HepG2 (cell line): ENCODE measurements around the gene ARHGEF37. TPM values are rescaled to one million over a fixed set of nuclear protein-coding genes. Genes with fewer than 3 reads are reported as not detected.
A peak's percentile ranks its signal among the peaks of the same experiment; 100 is the strongest.

Experiments used
- BRCA1 ChIP-seq: sonication (generic); formaldehyde crosslinking; IDR thresholded peaks from 2 replicates; pipeline ENCODE4 v1.4.0; 2020; ENCODE audit warnings: missing genetic modification reagents
- HDAC1 ChIP-seq: sonication (generic); formaldehyde crosslinking; IDR thresholded peaks from 2 replicates; pipeline ENCODE4 v1.5.1; 2020; ENCODE audit warnings: mild to moderate bottlenecking, missing genetic modification reagents
- HNRNPL ChIP-seq: fragments of 200-400 bp; formaldehyde crosslinking; IDR thresholded peaks from 2 replicates; pipeline ENCODE4 v1.6.1; 2017; ENCODE audit warnings: mild to moderate bottlenecking, low read depth, low read length
- IRX3 ChIP-seq: sonication (generic); formaldehyde crosslinking; IDR thresholded peaks from 2 replicates; pipeline ENCODE4 v1.8.1; 2023; ENCODE audit warnings: mild to moderate bottlenecking, low read depth, missing genetic modification reagents, borderline replicate concordance
- ZBTB44 ChIP-seq: sonication (generic); formaldehyde crosslinking; IDR thresholded peaks from 2 replicates; pipeline ENCODE4 v1.4.0; 2020; ENCODE audit warnings: missing genetic modification reagents
- ZBTB49 ChIP-seq: sonication (generic); formaldehyde crosslinking; IDR thresholded peaks from 2 replicates; pipeline ENCODE4 v1.4.0; 2020; ENCODE audit warnings: missing genetic modification reagents, borderline replicate concordance
- ZMYM3 ChIP-seq: sonication (generic); formaldehyde crosslinking; IDR thresholded peaks from 2 replicates; pipeline ENCODE4 v1.5.1; 2020; ENCODE audit warnings: mild to moderate bottlenecking, missing genetic modification reagents
- ZNF18 ChIP-seq: sonication (generic); formaldehyde crosslinking; IDR thresholded peaks from 2 replicates; pipeline ENCODE4 v1.8.0; 2022; ENCODE audit warnings: mild to moderate bottlenecking, missing genetic modification reagents; ENCODE audit not compliant: insufficient replicate concordance
- ZNF280B ChIP-seq: sonication (generic); formaldehyde crosslinking; IDR thresholded peaks from 2 replicates; pipeline ENCODE4 v1.5.0; 2020; ENCODE audit warnings: missing genetic modification reagents, mild to moderate bottlenecking, borderline replicate concordance
- ZNF644 ChIP-seq: IDR thresholded peaks from 2 replicates; pipeline ENCODE4 v1.6.1; 2016; ENCODE audit warnings: low read depth
- ZNF772 ChIP-seq: sonication (generic); formaldehyde crosslinking; IDR thresholded peaks from 2 replicates; pipeline ENCODE4 v1.5.0; 2020; ENCODE audit warnings: mild to moderate bottlenecking, missing genetic modification reagents
- ZNF883 ChIP-seq: sonication (generic); formaldehyde crosslinking; IDR thresholded peaks from 2 replicates; pipeline ENCODE4 v1.5.1; 2020; ENCODE audit warnings: mild to moderate bottlenecking, missing genetic modification reagents; ENCODE audit errors: not compliant biosample characterization
- polyA plus RNA-seq, 8 experiments: library from polyadenylated mRNA; depleted of rRNA in 3 of 8; stranded (reverse) in 7 of 8; unstranded in 1 of 8; fragments of >200 nt; fragmentation: Illumina TruSeq in 4 of 8; extraction: Trizol in 4 of 8; gene quantifications; 2 replicates each; pipeline versions ENCODE4 v1.2.1 to v1.2.3, GENCODE V29; 2011 to 2016; ENCODE audit warnings: low read depth in 4 of 8, missing spikeins in 1 of 8, mixed read lengths in 1 of 8; ENCODE audit not compliant: insufficient read depth in 1 of 8
- total RNA-seq, 5 experiments: library from RNA; depleted of rRNA; stranded (reverse); fragments of >200 nt; fragmentation: Illumina TruSeq; extraction: Trizol; gene quantifications; 2 replicates each; pipeline ENCODE4 v1.2.3, GENCODE V29; 2016; ENCODE audit warnings: low read depth in 1 of 5

ARHGEF37 gene
- total and polyA plus RNA-seq, 2 of the 13 experiments (the other 11 are each of a cell fraction or from before 2014, with no cell fraction given), result 0.18 to 0.27 TPM

GRCh38 chr5:149551227-149552037, 29.9 kb upstream of the ARHGEF37 start, which contains the start of gene CSNK1A1 (continued):
- TF ChIP-seq ZNF280B (CRISPR knock-in tag) (peak; percentile 85; the same call in 1 of the 2 replicates), ZBTB49 (CRISPR knock-in tag) (no peak), HDAC1 (peak; percentile 74), ZNF18 (CRISPR knock-in tag) (peak; percentile 69), ZMYM3 (CRISPR knock-in tag) (peak; percentile 59), ZNF644 (CRISPR knock-in tag) (0 out of 2 replicates have a peak, but pooled peaks have one; percentile 9), ZNF883 (CRISPR knock-in tag) (peak; percentile 75), BRCA1 (CRISPR knock-in tag) (no peak), ZBTB44 (CRISPR knock-in tag) (peak; percentile 24; the same call in 1 of the 2 replicates), IRX3 (peak; percentile 37; the same call in 1 of the 2 replicates), HNRNPL (no peak), ZNF772 (CRISPR knock-in tag) (peak; percentile 36; the same call in 1 of the 2 replicates)
